ACHN (cell line): ENCODE data around the gene EPB41L4A.

Source experiments
- DNase-seq: peaks from one replicate; pipeline ENCODE4 v3.0.0-alpha.2; 2015
- in situ Hi-C: cut with HindIII; loops from 2 replicates; pipeline ENCODE4 v1.10.0; 2017; ENCODE audit warnings: low sequenced_read_pairs, low pct_ligation_motif_present, low pct_unique_long_range_greater_than_20kb

Gene EPB41L4A

GRCh38 chr5:112201141-112201540 lies 217.9 kb downstream of the EPB41L4A start:
- no peak for DNase-seq
- in situ Hi-C loops: no loop called here

GRCh38 chr5:112200131-112200530 lies 218.9 kb downstream of the EPB41L4A start:
- in situ Hi-C loops: no loop called here
- no peak for DNase-seq

GRCh38 chr5:112196584-112196983 lies 222.5 kb downstream of the EPB41L4A start:
- in situ Hi-C loops: no loop called here
- DNase-seq: no peak

GRCh38 chr5:112195924-112196323 lies 223.2 kb downstream of the EPB41L4A start:
- DNase-seq: no peak
- in situ Hi-C loops: no loop called here

GRCh38 chr5:112192866-112193265 lies 226.2 kb downstream of the EPB41L4A start:
- DNase-seq: no peak
- in situ Hi-C loops: no loop called here

- in situ Hi-C loops: no loop called here
- no peak for DNase-seq
These were observed 227.0 kb downstream of the EPB41L4A start for GRCh38 chr5:112192072-112192471.

GRCh38 chr5:112189391-112189790 lies 229.7 kb downstream of the EPB41L4A start:
- in situ Hi-C loops: no loop called here
- no peak for DNase-seq

- in situ Hi-C loops: no loop called here
- peak; percentile 42 for DNase-seq
These were observed 232.6 kb downstream of the EPB41L4A start for GRCh38 chr5:112186401-112186990.

- in situ Hi-C loops: no loop called here
- no peak for DNase-seq
These were observed 235.2 kb downstream of the EPB41L4A start for GRCh38 chr5:112183874-112184273.

GRCh38 chr5:112183103-112183711 lies 235.9 kb downstream of the EPB41L4A start:
- DNase-seq: no peak

GRCh38 chr5:112179290-112179689 lies 239.8 kb downstream of the EPB41L4A start:
- in situ Hi-C loops: no loop called here
- no peak for DNase-seq

More at GRCh38 chr5:112183103-112183711, 235.9 kb downstream of the EPB41L4A start:
- in situ Hi-C loops: no loop called here

GRCh38 chr5:112174959-112175594 lies 244.0 kb downstream of the EPB41L4A start:
- DNase-seq: peak; percentile 53
- in situ Hi-C loops: no loop called here

- in situ Hi-C loops: no loop called here
These were observed 253.0 kb downstream of the EPB41L4A start for GRCh38 chr5:112165897-112166737.

GRCh38 chr5:112165399-112165798 lies 253.7 kb downstream of the EPB41L4A start:
- DNase-seq: no peak
- in situ Hi-C loops: no loop called here

More at GRCh38 chr5:112165897-112166737, 253.0 kb downstream of the EPB41L4A start:
- DNase-seq: no peak

- DNase-seq: no peak
- in situ Hi-C loops: no loop called here
These were observed 255.6 kb downstream of the EPB41L4A start for GRCh38 chr5:112163435-112163834.

GRCh38 chr5:112161392-112161748 lies 257.7 kb downstream of the EPB41L4A start:
- in situ Hi-C loops: no loop called here
- no peak for DNase-seq

GRCh38 chr5:112160652-112161391 lies 258.3 kb downstream of the EPB41L4A start:
- in situ Hi-C loops: no loop called here
- peak; percentile 82 for DNase-seq

- in situ Hi-C loops: no loop called here
- DNase-seq: no peak
These were observed 259.6 kb downstream of the EPB41L4A start for GRCh38 chr5:112159435-112159834.

GRCh38 chr5:112156211-112156610 lies 262.9 kb downstream of the EPB41L4A start:
- in situ Hi-C loops: no loop called here

More at GRCh38 chr5:112156211-112156610, 262.9 kb downstream of the EPB41L4A start:
- DNase-seq: no peak
